OCI-LY1 (cell line): ENCODE measurements around the gene MGST2.
A peak's percentile ranks its signal among the peaks of the same experiment; 100 is the strongest.

ENCODE experiments used
- H2AFZ ChIP-seq: fragments of 200-600 bp; sonication (generic), shearing (Covaris generic); 2 replicates; pipeline ENCODE4 v1.6.0; 2014; ENCODE audit warnings: antibody characterized with exemption, mild to moderate bottlenecking, low read length
- H3F3A ChIP-seq: fragments of 200-600 bp; sonication (generic), shearing (Covaris generic); 2 replicates; pipeline ENCODE4 v1.6.0; 2014; ENCODE audit warnings: mild to moderate bottlenecking, antibody characterized with exemption, low read length, moderate library complexity; ENCODE audit not compliant: insufficient read depth
- H3K27ac ChIP-seq: fragments of 200-600 bp; sonication (generic); 2 replicates; pipeline ENCODE4 v1.5.1; 2014; ENCODE audit warnings: low read length, mixed run types, mild to moderate bottlenecking, low read depth; ENCODE audit not compliant: poor library complexity, severe bottlenecking
- H3K27me3 ChIP-seq: fragments of 200-600 bp; sonication (generic); 2 replicates; pipeline ENCODE4 v1.6.0; 2014; ENCODE audit warnings: antibody characterized with exemption, mild to moderate bottlenecking, low read length, moderate library complexity; ENCODE audit not compliant: insufficient read depth
- H3K36me3 ChIP-seq: fragments of 200-600 bp; sonication (generic); 2 replicates; pipeline ENCODE4 v1.6.1; 2014; ENCODE audit warnings: mild to moderate bottlenecking, antibody characterized with exemption, low read length, moderate library complexity, mixed read lengths; ENCODE audit not compliant: insufficient read depth
- H3K4me1 ChIP-seq: fragments of 200-600 bp; sonication (generic); 2 replicates; pipeline ENCODE4 v1.5.1; 2014; ENCODE audit warnings: mild to moderate bottlenecking, low read length, moderate library complexity; ENCODE audit not compliant: insufficient read depth, severe bottlenecking
- H3K4me2 ChIP-seq: fragments of 200-600 bp; sonication (generic), shearing (Covaris generic); 2 replicates; pipeline ENCODE4 v1.6.1; 2014; ENCODE audit warnings: low read length
- H3K4me3 ChIP-seq: fragments of 200-600 bp; sonication (generic); 2 replicates; pipeline ENCODE4 v1.5.1; 2014; ENCODE audit warnings: low read length, low read depth, mild to moderate bottlenecking, mixed read lengths; ENCODE audit not compliant: poor library complexity, severe bottlenecking
- H3K79me2 ChIP-seq: fragments of 200-600 bp; shearing (Covaris generic); 2 replicates; pipeline ENCODE4 v1.6.1; 2016; ENCODE audit warnings: mixed run types, low read length, mixed read lengths; ENCODE audit not compliant: insufficient read depth
- H3K9ac ChIP-seq: fragments of 200-600 bp; sonication (generic), shearing (Covaris generic); 2 replicates; pipeline ENCODE4 v1.6.1; 2014; ENCODE audit warnings: mild to moderate bottlenecking, low read length, mixed read lengths
- H3K9me2 ChIP-seq: fragments of 200-600 bp; sonication (generic), shearing (Covaris generic); 2 replicates; pipeline ENCODE4 v1.6.1; 2014; ENCODE audit warnings: low read depth, mild to moderate bottlenecking, low read length, mixed read lengths
- H3K9me3 ChIP-seq: fragments of 200-600 bp; shearing (Covaris generic); 2 replicates; pipeline ENCODE4 v1.6.1; 2014; ENCODE audit warnings: low read length, mixed read lengths
- H4K20me1 ChIP-seq: fragments of 200-600 bp; sonication (generic), shearing (Covaris generic); 2 replicates; pipeline ENCODE4 v1.6.0; 2016; ENCODE audit warnings: mild to moderate bottlenecking, low read length; ENCODE audit not compliant: insufficient read depth
- EZH2 ChIP-seq: fragments of 200-600 bp; sonication (generic), shearing (Covaris generic); IDR thresholded peaks from 2 replicates; pipeline ENCODE4 v1.8.0; 2017; ENCODE audit warnings: borderline replicate concordance, mixed run types, mild to moderate bottlenecking, antibody characterized with exemption, low read length, moderate library complexity, mixed read lengths
- TF ChIP-seq, protein P1 (sequence below): fragments of 200-600 bp; sonication (generic), shearing (Covaris generic); IDR thresholded peaks from 2 replicates; pipeline ENCODE4 v1.5.1; 2017; ENCODE audit warnings: mild to moderate bottlenecking, antibody characterized with exemption, low read length, moderate library complexity, mixed read lengths

MGST2 gene

DNA sequence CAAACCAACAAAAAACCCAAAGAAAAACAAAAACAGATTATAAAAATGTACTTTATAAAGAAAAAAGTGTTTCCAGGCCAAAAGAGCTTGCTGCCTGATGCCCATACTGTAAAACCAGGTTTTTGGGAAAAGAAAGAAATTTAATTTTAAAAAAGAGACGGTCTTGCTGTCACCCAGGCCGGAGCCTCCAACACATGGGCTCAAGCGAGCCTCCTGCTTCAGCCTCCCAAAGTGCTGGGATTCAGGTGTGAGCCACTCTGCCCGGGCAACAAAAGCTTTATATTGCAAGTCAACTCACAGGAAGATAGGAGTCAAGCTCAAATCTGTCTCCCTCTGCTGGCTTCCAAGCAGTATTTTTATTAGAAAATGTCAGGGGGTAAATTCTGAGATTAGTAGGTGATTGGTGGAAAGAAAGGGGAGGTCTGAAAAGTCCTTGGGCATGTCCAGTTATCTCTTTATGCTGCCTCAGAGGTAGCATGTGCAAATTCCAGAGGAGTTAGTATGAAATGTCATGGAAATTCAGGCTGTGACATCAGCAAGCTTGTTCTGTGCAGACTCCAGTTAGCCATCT is 39.4 kb downstream of the MGST2 start:
- Histone ChIP-seq H3K9me2 (no peaks in the 10 kb centered on the region), H3F3A (no peaks in the 10 kb centered on the region), H4K20me1 (no peaks in the 10 kb centered on the region), H3K36me3 (no peaks in the 10 kb centered on the region), H3K4me1 (no peaks in the 10 kb centered on the region), H3K27me3 (no peaks in the 10 kb centered on the region), H3K4me2 (no peak overlapping the region), H3K79me2 (no peaks in the 10 kb centered on the region), H3K9me3 (no peaks in the 10 kb centered on the region), H3K27ac (no peak overlapping the region), H2AFZ (no peak overlapping the region), H3K4me3 (no peak overlapping the region), H3K9ac (no peak overlapping the region)
- no peak for TF ChIP-seq EZH2
- TF ChIP-seq, protein P1, sequence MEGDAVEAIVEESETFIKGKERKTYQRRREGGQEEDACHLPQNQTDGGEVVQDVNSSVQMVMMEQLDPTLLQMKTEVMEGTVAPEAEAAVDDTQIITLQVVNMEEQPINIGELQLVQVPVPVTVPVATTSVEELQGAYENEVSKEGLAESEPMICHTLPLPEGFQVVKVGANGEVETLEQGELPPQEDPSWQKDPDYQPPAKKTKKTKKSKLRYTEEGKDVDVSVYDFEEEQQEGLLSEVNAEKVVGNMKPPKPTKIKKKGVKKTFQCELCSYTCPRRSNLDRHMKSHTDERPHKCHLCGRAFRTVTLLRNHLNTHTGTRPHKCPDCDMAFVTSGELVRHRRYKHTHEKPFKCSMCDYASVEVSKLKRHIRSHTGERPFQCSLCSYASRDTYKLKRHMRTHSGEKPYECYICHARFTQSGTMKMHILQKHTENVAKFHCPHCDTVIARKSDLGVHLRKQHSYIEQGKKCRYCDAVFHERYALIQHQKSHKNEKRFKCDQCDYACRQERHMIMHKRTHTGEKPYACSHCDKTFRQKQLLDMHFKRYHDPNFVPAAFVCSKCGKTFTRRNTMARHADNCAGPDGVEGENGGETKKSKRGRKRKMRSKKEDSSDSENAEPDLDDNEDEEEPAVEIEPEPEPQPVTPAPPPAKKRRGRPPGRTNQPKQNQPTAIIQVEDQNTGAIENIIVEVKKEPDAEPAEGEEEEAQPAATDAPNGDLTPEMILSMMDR: peak; percentile 32; the same call in 1 of the 2 replicates

DNA sequence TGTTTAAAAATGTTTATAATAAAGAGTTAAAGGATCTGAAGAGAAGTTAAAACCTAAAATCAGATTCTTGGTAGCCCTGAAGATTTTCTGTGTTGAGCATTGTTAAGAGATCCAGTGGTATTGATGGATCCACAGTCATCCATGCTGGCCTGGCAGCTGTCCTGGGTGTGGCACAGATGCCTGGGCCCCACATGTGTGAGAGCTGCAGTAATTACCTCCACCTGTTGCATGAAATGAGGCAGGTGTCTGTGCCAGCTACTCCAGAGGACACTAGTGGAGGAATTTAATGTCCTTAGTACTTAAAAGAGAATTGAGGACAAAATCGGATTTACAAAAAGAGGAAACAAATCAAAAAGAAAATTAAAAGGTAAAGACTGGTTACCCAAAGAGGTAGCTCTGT is 44.0 kb downstream of the MGST2 start:
- H3K27me3 ChIP-seq: no peaks in the 10 kb centered on the region

DNA sequence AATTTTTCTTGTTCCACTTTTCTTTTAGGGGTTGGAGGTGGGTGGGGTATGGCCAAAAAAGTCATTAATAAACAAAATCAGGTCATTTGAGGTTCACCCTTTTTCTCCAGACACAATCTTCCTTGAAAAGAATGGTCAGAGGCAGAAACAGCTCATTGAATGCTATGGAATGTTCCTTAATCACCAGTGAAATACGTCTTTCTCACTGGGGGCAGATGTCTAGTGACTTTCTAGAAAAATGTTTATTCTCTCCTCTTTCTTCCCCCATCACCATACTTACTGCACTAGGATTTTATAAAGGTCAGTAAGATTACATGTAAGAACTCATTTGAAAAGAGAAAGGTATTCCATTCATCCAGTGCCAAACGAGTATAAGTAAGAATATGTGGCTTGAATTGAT is 44.5 kb downstream of the MGST2 start:
- H3K4me3 ChIP-seq: no peak overlapping the region
- H3K9me2 ChIP-seq: no peaks in the 10 kb centered on the region
- TF ChIP-seq, protein P1: no peak
- no peak for TF ChIP-seq EZH2
- H4K20me1 ChIP-seq: no peaks in the 10 kb centered on the region
- no peak overlapping the region for H2AFZ ChIP-seq
- H3F3A ChIP-seq: no peaks in the 10 kb centered on the region
- no peaks in the 10 kb centered on the region for H3K79me2 ChIP-seq
- H3K36me3 ChIP-seq: no peaks in the 10 kb centered on the region
- no peaks in the 10 kb centered on the region for H3K4me1 ChIP-seq
- H3K4me2 ChIP-seq: no peak overlapping the region
- no peak overlapping the region for H3K27ac ChIP-seq
- H3K9ac ChIP-seq: no peak overlapping the region
- no peaks in the 10 kb centered on the region for H3K27me3 ChIP-seq
- no peaks in the 10 kb centered on the region for H3K9me3 ChIP-seq

More for the DNA sequence above, 44.0 kb downstream of the MGST2 start:
- Histone ChIP-seq H2AFZ (no peak overlapping the region), H3K27ac (no peak overlapping the region), H3K79me2 (no peaks in the 10 kb centered on the region), H3K4me3 (no peak overlapping the region), H3K9me2 (no peaks in the 10 kb centered on the region), H4K20me1 (no peaks in the 10 kb centered on the region), H3K36me3 (no peaks in the 10 kb centered on the region), H3K4me1 (no peaks in the 10 kb centered on the region), H3K4me2 (no peak overlapping the region), H3K9me3 (no peaks in the 10 kb centered on the region), H3K9ac (no peak overlapping the region), H3F3A (no peaks in the 10 kb centered on the region)
- TF ChIP-seq EZH2: no peak
- TF ChIP-seq, protein P1: no peak
